ENCODE measurements around the gene SLC5A6. TPM values are rescaled to one million over a fixed set of nuclear protein-coding genes. Genes with fewer than 3 reads are reported as not detected.

The SLC5A6 gene
- polyA plus RNA-seq, 1 donor = 148 TPM

- H3K36me3 ChIP-seq (ENCODE audit: control insufficient read depth, insufficient read depth, low read length) = peaks cover 97% of the 10 kb centered on the region
Measured at GRCh38 chr2:27237341-27237945, 25.4 kb upstream of the SLC5A6 start.

GRCh38 chr2:27236626-27237025 lies 24.6 kb upstream of the SLC5A6 start:
- no peaks in the 10 kb centered on the region for H3K4me1 ChIP-seq (ENCODE audit: control insufficient read depth, insufficient read depth, low read length)
- H3K36me3 ChIP-seq (ENCODE audit: control insufficient read depth, insufficient read depth, low read length) = peaks cover 97% of the 10 kb centered on the region
- H3K9me3 ChIP-seq (ENCODE audit: control insufficient read depth, low read depth, low read length) = no peaks in the 10 kb centered on the region
- DNase-seq = no peak
- H3K4me3 ChIP-seq (ENCODE audit: low read length) = no peak overlapping the region
- no peaks in the 10 kb centered on the region for H3K27me3 ChIP-seq (ENCODE audit: control insufficient read depth, insufficient read depth, low read length)
- no peak overlapping the region for H3K27ac ChIP-seq (ENCODE audit: low read length)
- no CpG with 5 or more reads among the region's 3 CpGs for WGBS (ENCODE audit: insufficient coverage, low lambda C conversion rate)

More at GRCh38 chr2:27237341-27237945, 25.4 kb upstream of the SLC5A6 start:
- no peaks in the 10 kb centered on the region for H3K4me1 ChIP-seq (ENCODE audit: control insufficient read depth, insufficient read depth, low read length)
- no peak overlapping the region for H3K4me3 ChIP-seq (ENCODE audit: low read length)
- DNase-seq = no peak
- H3K27ac ChIP-seq (ENCODE audit: low read length) = no peak overlapping the region
- no peaks in the 10 kb centered on the region for H3K9me3 ChIP-seq (ENCODE audit: control insufficient read depth, low read depth, low read length)
- no CpG with 5 or more reads among the region's 15 CpGs for WGBS (ENCODE audit: insufficient coverage, low lambda C conversion rate)
- H3K27me3 ChIP-seq (ENCODE audit: control insufficient read depth, insufficient read depth, low read length) = no peaks in the 10 kb centered on the region

GRCh38 chr2:27236136-27236535 lies 24.1 kb upstream of the SLC5A6 start:
- WGBS (ENCODE audit: insufficient coverage, low lambda C conversion rate) = no CpG with 5 or more reads among the region's 12 CpGs
- H3K4me3 ChIP-seq (ENCODE audit: low read length) = no peak overlapping the region
- H3K9me3 ChIP-seq (ENCODE audit: control insufficient read depth, low read depth, low read length) = no peaks in the 10 kb centered on the region
- H3K27ac ChIP-seq (ENCODE audit: low read length) = no peak overlapping the region
- H3K36me3 ChIP-seq (ENCODE audit: control insufficient read depth, insufficient read depth, low read length) = peaks cover 97% of the 10 kb centered on the region
- H3K4me1 ChIP-seq (ENCODE audit: control insufficient read depth, insufficient read depth, low read length) = no peaks in the 10 kb centered on the region
- no peaks in the 10 kb centered on the region for H3K27me3 ChIP-seq (ENCODE audit: control insufficient read depth, insufficient read depth, low read length)
- no peak for DNase-seq

GRCh38 chr2:27233341-27233740 lies 21.3 kb upstream of the SLC5A6 start:
- H3K27ac ChIP-seq (ENCODE audit: low read length) = no peak overlapping the region
- H3K4me1 ChIP-seq (ENCODE audit: control insufficient read depth, insufficient read depth, low read length) = no peaks in the 10 kb centered on the region
- no peaks in the 10 kb centered on the region for H3K27me3 ChIP-seq (ENCODE audit: control insufficient read depth, insufficient read depth, low read length)
- peaks cover 83% of the 10 kb centered on the region for H3K36me3 ChIP-seq (ENCODE audit: control insufficient read depth, insufficient read depth, low read length)
- H3K4me3 ChIP-seq (ENCODE audit: low read length) = no peak overlapping the region
- WGBS (ENCODE audit: insufficient coverage, low lambda C conversion rate) = no CpG with 5 or more reads among the region's 14 CpGs
- DNase-seq = no peak
- H3K9me3 ChIP-seq (ENCODE audit: control insufficient read depth, low read depth, low read length) = no peaks in the 10 kb centered on the region

GRCh38 chr2:27231921-27232320 lies 19.9 kb upstream of the SLC5A6 start:
- Histone ChIP-seq H3K4me1 (ENCODE audit: control insufficient read depth, insufficient read depth, low read length) (no peaks in the 10 kb centered on the region), H3K27me3 (ENCODE audit: control insufficient read depth, insufficient read depth, low read length) (no peaks in the 10 kb centered on the region), H3K36me3 (ENCODE audit: control insufficient read depth, insufficient read depth, low read length) (peaks cover 74% of the 10 kb centered on the region), H3K9me3 (ENCODE audit: control insufficient read depth, low read depth, low read length) (no peaks in the 10 kb centered on the region), H3K4me3 (ENCODE audit: low read length) (no peak overlapping the region), H3K27ac (ENCODE audit: low read length) (no peak overlapping the region)
- WGBS (ENCODE audit: insufficient coverage, low lambda C conversion rate) = no CpG with 5 or more reads among the region's 13 CpGs
- DNase-seq = no peak

- Histone ChIP-seq H3K4me3 (ENCODE audit: low read length) (no peak overlapping the region), H3K36me3 (ENCODE audit: control insufficient read depth, insufficient read depth, low read length) (peaks cover 72% of the 10 kb centered on the region), H3K9me3 (ENCODE audit: control insufficient read depth, low read depth, low read length) (no peaks in the 10 kb centered on the region), H3K27ac (ENCODE audit: low read length) (no peak overlapping the region), H3K4me1 (ENCODE audit: control insufficient read depth, insufficient read depth, low read length) (no peaks in the 10 kb centered on the region), H3K27me3 (ENCODE audit: control insufficient read depth, insufficient read depth, low read length) (no peaks in the 10 kb centered on the region)
- no CpG with 5 or more reads among the region's 2 CpGs for WGBS (ENCODE audit: insufficient coverage, low lambda C conversion rate)
- no peak for DNase-seq
Measured at GRCh38 chr2:27227501-27227900, 15.4 kb upstream of the SLC5A6 start.

- WGBS (ENCODE audit: insufficient coverage, low lambda C conversion rate) = no CpG with 5 or more reads among the region's 9 CpGs
- Histone ChIP-seq H3K27me3 (ENCODE audit: control insufficient read depth, insufficient read depth, low read length) (no peaks in the 10 kb centered on the region), H3K27ac (ENCODE audit: low read length) (no peak overlapping the region), H3K4me1 (ENCODE audit: control insufficient read depth, insufficient read depth, low read length) (no peaks in the 10 kb centered on the region), H3K9me3 (ENCODE audit: control insufficient read depth, low read depth, low read length) (no peaks in the 10 kb centered on the region), H3K4me3 (ENCODE audit: low read length) (no peak overlapping the region), H3K36me3 (ENCODE audit: control insufficient read depth, insufficient read depth, low read length) (peaks cover 70% of the 10 kb centered on the region)
- no peak for DNase-seq
Measured at GRCh38 chr2:27225526-27225925, 13.5 kb upstream of the SLC5A6 start.

GRCh38 chr2:27223416-27223815 lies 11.3 kb upstream of the SLC5A6 start:
- DNase-seq = no peak
- peaks cover 69% of the 10 kb centered on the region for H3K36me3 ChIP-seq (ENCODE audit: control insufficient read depth, insufficient read depth, low read length)
- no CpG with 5 or more reads among the region's 6 CpGs for WGBS (ENCODE audit: insufficient coverage, low lambda C conversion rate)

GRCh38 chr2:27222407-27222806 lies 10.3 kb upstream of the SLC5A6 start:
- Histone ChIP-seq H3K4me3 (ENCODE audit: low read length) (no peak overlapping the region), H3K27ac (ENCODE audit: low read length) (no peak overlapping the region), H3K27me3 (ENCODE audit: control insufficient read depth, insufficient read depth, low read length) (no peaks in the 10 kb centered on the region), H3K36me3 (ENCODE audit: control insufficient read depth, insufficient read depth, low read length) (peaks cover 70% of the 10 kb centered on the region), H3K9me3 (ENCODE audit: control insufficient read depth, low read depth, low read length) (no peaks in the 10 kb centered on the region), H3K4me1 (ENCODE audit: control insufficient read depth, insufficient read depth, low read length) (peaks cover 17% of the 10 kb centered on the region)
- no peak for DNase-seq
- WGBS (ENCODE audit: insufficient coverage, low lambda C conversion rate) = no CpG with 5 or more reads among the region's 5 CpGs

More at GRCh38 chr2:27223416-27223815, 11.3 kb upstream of the SLC5A6 start:
- Histone ChIP-seq H3K9me3 (ENCODE audit: control insufficient read depth, low read depth, low read length) (no peaks in the 10 kb centered on the region), H3K27ac (ENCODE audit: low read length) (no peak overlapping the region), H3K4me1 (ENCODE audit: control insufficient read depth, insufficient read depth, low read length) (peaks cover 8% of the 10 kb centered on the region), H3K4me3 (ENCODE audit: low read length) (no peak overlapping the region), H3K27me3 (ENCODE audit: control insufficient read depth, insufficient read depth, low read length) (no peaks in the 10 kb centered on the region)

GRCh38 chr2:27221166-27221565 lies 9.1 kb upstream of the SLC5A6 start:
- H3K4me3 ChIP-seq (ENCODE audit: low read length) = no peak overlapping the region
- no peak overlapping the region for H3K27ac ChIP-seq (ENCODE audit: low read length)
- DNase-seq = no peak
- peaks cover 58% of the 10 kb centered on the region for H3K36me3 ChIP-seq (ENCODE audit: control insufficient read depth, insufficient read depth, low read length)
- no peaks in the 10 kb centered on the region for H3K27me3 ChIP-seq (ENCODE audit: control insufficient read depth, insufficient read depth, low read length)
- no peaks in the 10 kb centered on the region for H3K9me3 ChIP-seq (ENCODE audit: control insufficient read depth, low read depth, low read length)
- peaks cover 20% of the 10 kb centered on the region for H3K4me1 ChIP-seq (ENCODE audit: control insufficient read depth, insufficient read depth, low read length)
- no CpG with 5 or more reads among the region's 3 CpGs for WGBS (ENCODE audit: insufficient coverage, low lambda C conversion rate)

- H3K36me3 ChIP-seq (ENCODE audit: control insufficient read depth, insufficient read depth, low read length) = peaks cover 53% of the 10 kb centered on the region
- no peaks in the 10 kb centered on the region for H3K27me3 ChIP-seq (ENCODE audit: control insufficient read depth, insufficient read depth, low read length)
- WGBS (ENCODE audit: insufficient coverage, low lambda C conversion rate) = 80% methylated on average over 1 of the region's 7 CpGs
- no peak for DNase-seq
- H3K27ac ChIP-seq (ENCODE audit: low read length) = no peak overlapping the region
- H3K4me3 ChIP-seq (ENCODE audit: low read length) = no peak overlapping the region
- H3K9me3 ChIP-seq (ENCODE audit: control insufficient read depth, low read depth, low read length) = no peaks in the 10 kb centered on the region
- peaks cover 20% of the 10 kb centered on the region for H3K4me1 ChIP-seq (ENCODE audit: control insufficient read depth, insufficient read depth, low read length)
Measured at GRCh38 chr2:27220091-27220490, 8.0 kb upstream of the SLC5A6 start.
